K562 (cell line): ENCODE results near the gene POLR3A. TPM values are rescaled to one million over a fixed set of nuclear protein-coding genes. Genes with fewer than 3 reads are reported as not detected.
A peak's percentile ranks its signal among the peaks of the same experiment; 100 is the strongest.

Experiments
- CBX5 ChIP-seq: IDR thresholded peaks from 2 replicates; pipeline ENCODE4 v1.6.1; 2014; ENCODE audit warnings: low read depth, borderline replicate concordance
- CTBP1 ChIP-seq: fragments of 450-650 bp; IDR thresholded peaks from 2 replicates; pipeline ENCODE4 v1.6.1; 2016; ENCODE audit warnings: borderline replicate concordance
- ELF4 ChIP-seq: fragments of 450-650 bp; formaldehyde crosslinking; IDR thresholded peaks from 2 replicates; pipeline ENCODE4 v1.4.0; 2022; ENCODE audit warnings: missing genetic modification characterization
- ESRRB ChIP-seq: fragments of 250-450 bp; sonication (Bioruptor Pico); IDR thresholded peaks from 2 replicates; pipeline ENCODE4 v1.5.0; 2020; ENCODE audit warnings: mild to moderate bottlenecking, moderate library complexity, borderline replicate concordance
- MEF2D ChIP-seq: conservative IDR thresholded peaks from 2 replicates; pipeline ENCODE4 v1.6.1; 2016; ENCODE audit warnings: low read depth, missing genetic modification characterization, missing compliant biosample characterization
- MEIS2 ChIP-seq: fragments of 450-650 bp; IDR thresholded peaks from 2 replicates; pipeline ENCODE4 v1.6.1; 2014; ENCODE audit warnings: mild to moderate bottlenecking; ENCODE audit not compliant: partially characterized antibody
- NELFE ChIP-seq: IDR thresholded peaks from 2 replicates; pipeline ENCODE4 v1.6.1; 2011; ENCODE audit warnings: mild to moderate bottlenecking; ENCODE audit not compliant: insufficient read depth, insufficient read length
- RBM14 ChIP-seq: fragments of 200-400 bp; formaldehyde crosslinking; IDR thresholded peaks from 2 replicates; pipeline ENCODE4 v1.6.1; 2018; ENCODE audit warnings: low read depth, mild to moderate bottlenecking, low read length, moderate library complexity, borderline replicate concordance; ENCODE audit not compliant: insufficient read depth
- RUNX1 ChIP-seq: sonication (generic); IDR thresholded peaks from 2 replicates; pipeline ENCODE4 v1.6.1; 2016; ENCODE audit warnings: antibody characterized with exemption, low read depth
- SETDB1 ChIP-seq: IDR thresholded peaks from one replicate; pipeline ENCODE4 v1.6.1; 2012; ENCODE audit warnings: low read length, control low read depth, inconsistent platforms
- SPI1 ChIP-seq: IDR thresholded peaks from 2 replicates; pipeline ENCODE4 v1.6.1; 2011; ENCODE audit warnings: low read depth, low read length, control low read depth, borderline replicate concordance
- TEAD2 ChIP-seq: fragments of 450-650 bp; IDR thresholded peaks from 2 replicates; pipeline ENCODE4 v1.6.1; 2016; ENCODE audit warnings: missing genetic modification characterization, control low read depth, missing compliant biosample characterization
- ZKSCAN1 ChIP-seq: fragments of 150-350 bp; IDR thresholded peaks from 2 replicates; pipeline ENCODE4 v1.6.1; 2016; ENCODE audit warnings: low read depth, low read length
- ZNF174 ChIP-seq: fragments of 250-450 bp; sonication (Bioruptor Pico); IDR thresholded peaks from 2 replicates; pipeline ENCODE4 v1.4.0; 2020; ENCODE audit warnings: mild to moderate bottlenecking
- ZNF699 ChIP-seq: fragments of 250-450 bp; sonication (Bioruptor Pico); IDR thresholded peaks from 2 replicates; pipeline ENCODE4 v1.8.0; 2021; ENCODE audit warnings: mild to moderate bottlenecking, moderate library complexity; ENCODE audit not compliant: insufficient replicate concordance
- polyA plus RNA-seq, 8 experiments: library from polyadenylated mRNA; depleted of rRNA in 4 of 8; stranded (reverse) in 5 of 8; unstranded in 3 of 8; fragments of >200 nt; fragmentation: Nextera tagmentation in 2 of 8; fragmentation: Illumina TruSeq in 1 of 8; extraction: Ambion mirVana in 2 of 8; extraction: Trizol in 1 of 8; gene quantifications; 2 replicates each; pipeline versions ENCODE4 v1.2.1 to v1.2.3, GENCODE V29; 2011 to 2014; ENCODE audit warnings: inconsistent platforms in 1 of 8, missing spikeins in 1 of 8
- total RNA-seq, 7 experiments: library from RNA; depleted of rRNA in 6 of 7; stranded (reverse); fragments of >200 nt in 6 of 7; fragmentation: Illumina TruSeq in 2 of 7; extraction: Trizol in 2 of 7; gene quantifications; 2 replicates each; pipeline versions ENCODE4 v1.2.1 to v1.2.3, GENCODE V29; 2011 to 2021; ENCODE audit warnings: low replicate concordance in 1 of 7
- TF ChIP-seq, protein P1 (sequence below): fragments of 450-650 bp; IDR thresholded peaks from 2 replicates; pipeline ENCODE4 v1.6.1; 2016; ENCODE audit warnings: mild to moderate bottlenecking
- TF ChIP-seq, protein P2 (sequence below): fragments of 450-650 bp; IDR thresholded peaks from 2 replicates; pipeline ENCODE4 v1.6.1; 2016; ENCODE audit warnings: low read depth
- TF ChIP-seq, protein P3 (sequence below): fragments of 250-450 bp; sonication (Bioruptor Pico); IDR thresholded peaks from 2 replicates; pipeline ENCODE4 v1.8.0; 2021; ENCODE audit warnings: moderate library complexity, mild to moderate bottlenecking, inconsistent platforms

The POLR3A gene
- total and polyA plus RNA-seq, 9 of the 15 experiments (the other 6 are each of a cell fraction or from before 2014, with no cell fraction given), result 14.9 to 37.0 (median 26.7) TPM

DNA sequence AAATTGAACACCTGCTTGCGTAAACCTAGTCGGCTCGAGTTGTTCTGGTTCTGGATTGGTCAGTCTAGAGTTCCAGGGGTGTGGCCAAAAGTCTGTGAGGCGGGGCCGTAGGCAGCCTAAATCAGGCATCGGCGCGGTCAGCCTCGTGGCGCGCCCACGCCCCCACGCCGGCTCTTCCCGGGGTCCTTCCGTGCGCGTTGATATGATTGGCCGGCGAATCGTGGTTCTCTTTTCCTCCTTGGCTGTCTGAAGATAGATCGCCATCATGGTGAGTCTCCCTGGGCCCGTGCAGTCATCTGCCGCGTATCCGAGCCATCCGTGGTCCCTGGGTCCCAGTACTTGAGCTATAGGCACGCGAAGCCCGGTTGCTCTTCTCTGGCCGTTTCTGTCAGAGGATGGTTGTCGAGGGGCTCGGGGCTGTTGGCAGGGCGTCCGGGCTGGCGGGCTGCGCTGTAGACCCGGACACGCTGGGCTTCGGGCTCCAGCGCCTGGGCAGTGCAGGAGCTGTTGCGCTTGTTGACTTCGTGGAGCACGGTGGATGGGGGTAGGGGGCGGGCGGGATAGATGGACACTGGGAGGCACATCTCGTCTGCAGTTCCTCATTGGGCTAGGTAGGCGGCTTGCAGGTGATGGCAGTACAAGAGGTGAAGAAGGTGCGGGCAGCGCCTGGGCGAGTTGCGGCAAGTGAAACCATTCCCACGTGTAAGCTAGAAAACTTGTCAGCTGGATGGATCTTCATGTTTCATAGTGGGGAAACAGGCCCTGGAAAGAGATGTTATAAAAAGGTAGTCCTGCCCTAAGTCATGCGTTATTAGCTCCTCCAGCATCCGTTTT is 4.5 kb upstream of the POLR3A start, which contains the start of gene RPS24 (continued):
- TF ChIP-seq, protein P1, sequence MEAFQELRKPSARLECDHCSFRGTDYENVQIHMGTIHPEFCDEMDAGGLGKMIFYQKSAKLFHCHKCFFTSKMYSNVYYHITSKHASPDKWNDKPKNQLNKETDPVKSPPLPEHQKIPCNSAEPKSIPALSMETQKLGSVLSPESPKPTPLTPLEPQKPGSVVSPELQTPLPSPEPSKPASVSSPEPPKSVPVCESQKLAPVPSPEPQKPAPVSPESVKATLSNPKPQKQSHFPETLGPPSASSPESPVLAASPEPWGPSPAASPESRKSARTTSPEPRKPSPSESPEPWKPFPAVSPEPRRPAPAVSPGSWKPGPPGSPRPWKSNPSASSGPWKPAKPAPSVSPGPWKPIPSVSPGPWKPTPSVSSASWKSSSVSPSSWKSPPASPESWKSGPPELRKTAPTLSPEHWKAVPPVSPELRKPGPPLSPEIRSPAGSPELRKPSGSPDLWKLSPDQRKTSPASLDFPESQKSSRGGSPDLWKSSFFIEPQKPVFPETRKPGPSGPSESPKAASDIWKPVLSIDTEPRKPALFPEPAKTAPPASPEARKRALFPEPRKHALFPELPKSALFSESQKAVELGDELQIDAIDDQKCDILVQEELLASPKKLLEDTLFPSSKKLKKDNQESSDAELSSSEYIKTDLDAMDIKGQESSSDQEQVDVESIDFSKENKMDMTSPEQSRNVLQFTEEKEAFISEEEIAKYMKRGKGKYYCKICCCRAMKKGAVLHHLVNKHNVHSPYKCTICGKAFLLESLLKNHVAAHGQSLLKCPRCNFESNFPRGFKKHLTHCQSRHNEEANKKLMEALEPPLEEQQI, result peak; percentile 73; the same call in 1 of the 2 replicates
- TF ChIP-seq ESRRB (CRISPR knock-in tag) (no peak), CBX5 (no peak), NELFE (peak; percentile 67), MEF2D (no peak), MEIS2 (peak; percentile 54), RUNX1 (0 out of 2 replicates have a peak, but pooled peaks have one; percentile 36), SPI1 (peak; percentile 53; the same call in 1 of the 2 replicates), SETDB1 (no peak), ZKSCAN1 (no peak), CTBP1 (peak; percentile 88), ZNF174 (no peak), ZNF699 (no peak), TEAD2 (tag) (no peak), RBM14 (no peak), ELF4 (CRISPR knock-in tag) (no peak)
- TF ChIP-seq, protein P2, sequence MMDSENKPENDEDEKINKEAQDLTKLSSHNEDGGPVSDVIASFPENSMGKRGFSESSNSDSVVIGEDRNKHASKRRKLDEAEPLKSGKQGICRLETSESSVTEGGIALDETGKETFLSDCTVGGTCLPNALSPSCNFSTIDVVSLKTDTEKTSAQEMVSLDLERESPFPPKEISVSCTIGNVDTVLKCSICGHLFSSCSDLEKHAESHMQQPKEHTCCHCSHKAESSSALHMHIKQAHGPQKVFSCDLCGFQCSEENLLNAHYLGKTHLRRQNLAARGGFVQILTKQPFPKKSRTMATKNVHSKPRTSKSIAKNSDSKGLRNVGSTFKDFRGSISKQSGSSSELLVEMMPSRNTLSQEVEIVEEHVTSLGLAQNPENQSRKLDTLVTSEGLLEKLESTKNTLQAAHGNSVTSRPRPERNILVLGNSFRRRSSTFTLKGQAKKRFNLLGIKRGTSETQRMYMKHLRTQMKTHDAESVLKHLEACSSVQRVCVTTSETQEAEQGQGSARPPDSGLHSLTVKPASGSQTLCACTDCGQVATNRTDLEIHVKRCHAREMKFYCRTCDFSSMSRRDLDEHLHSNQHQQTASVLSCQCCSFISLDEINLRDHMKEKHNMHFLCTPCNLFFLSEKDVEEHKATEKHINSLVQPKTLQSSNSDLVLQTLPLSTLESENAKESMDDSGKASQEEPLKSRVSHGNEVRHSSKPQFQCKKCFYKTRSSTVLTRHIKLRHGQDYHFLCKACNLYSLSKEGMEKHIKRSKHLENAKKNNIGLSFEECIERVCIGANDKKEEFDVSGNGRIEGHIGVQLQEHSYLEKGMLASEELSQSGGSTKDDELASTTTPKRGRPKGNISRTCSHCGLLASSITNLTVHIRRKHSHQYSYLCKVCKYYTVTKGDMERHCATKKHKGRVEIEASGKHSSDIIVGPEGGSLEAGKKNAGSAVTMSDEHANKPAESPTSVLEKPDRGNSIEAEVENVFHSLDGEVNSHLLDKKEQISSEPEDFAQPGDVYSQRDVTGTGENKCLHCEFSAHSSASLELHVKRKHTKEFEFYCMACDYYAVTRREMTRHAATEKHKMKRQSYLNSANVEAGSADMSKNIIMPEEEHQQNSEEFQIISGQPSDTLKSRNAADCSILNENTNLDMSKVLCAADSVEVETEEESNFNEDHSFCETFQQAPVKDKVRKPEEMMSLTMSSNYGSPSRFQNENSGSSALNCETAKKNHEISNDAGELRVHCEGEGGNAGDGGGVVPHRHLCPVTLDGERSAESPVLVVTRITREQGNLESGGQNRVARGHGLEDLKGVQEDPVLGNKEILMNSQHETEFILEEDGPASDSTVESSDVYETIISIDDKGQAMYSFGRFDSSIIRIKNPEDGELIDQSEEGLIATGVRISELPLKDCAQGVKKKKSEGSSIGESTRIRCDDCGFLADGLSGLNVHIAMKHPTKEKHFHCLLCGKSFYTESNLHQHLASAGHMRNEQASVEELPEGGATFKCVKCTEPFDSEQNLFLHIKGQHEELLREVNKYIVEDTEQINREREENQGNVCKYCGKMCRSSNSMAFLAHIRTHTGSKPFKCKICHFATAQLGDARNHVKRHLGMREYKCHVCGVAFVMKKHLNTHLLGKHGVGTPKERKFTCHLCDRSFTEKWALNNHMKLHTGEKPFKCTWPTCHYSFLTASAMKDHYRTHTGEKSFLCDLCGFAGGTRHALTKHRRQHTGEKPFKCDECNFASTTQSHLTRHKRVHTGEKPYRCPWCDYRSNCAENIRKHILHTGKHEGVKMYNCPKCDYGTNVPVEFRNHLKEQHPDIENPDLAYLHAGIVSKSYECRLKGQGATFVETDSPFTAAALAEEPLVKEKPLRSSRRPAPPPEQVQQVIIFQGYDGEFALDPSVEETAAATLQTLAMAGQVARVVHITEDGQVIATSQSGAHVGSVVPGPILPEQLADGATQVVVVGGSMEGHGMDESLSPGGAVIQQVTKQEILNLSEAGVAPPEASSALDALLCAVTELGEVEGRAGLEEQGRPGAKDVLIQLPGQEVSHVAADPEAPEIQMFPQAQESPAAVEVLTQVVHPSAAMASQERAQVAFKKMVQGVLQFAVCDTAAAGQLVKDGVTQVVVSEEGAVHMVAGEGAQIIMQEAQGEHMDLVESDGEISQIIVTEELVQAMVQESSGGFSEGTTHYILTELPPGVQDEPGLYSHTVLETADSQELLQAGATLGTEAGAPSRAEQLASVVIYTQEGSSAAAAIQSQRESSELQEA, result no peak
- TF ChIP-seq, protein P3, sequence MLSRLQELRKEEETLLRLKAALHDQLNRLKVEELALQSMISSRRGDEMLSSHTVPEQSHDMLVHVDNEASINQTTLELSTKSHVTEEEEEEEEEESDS (CRISPR knock-in tag), result no peak
